Activated T-helper 17 cell treated with anti-CD3 and anti-CD28 coated beads, Interleukin-2, amount 50 U/mL, for 72 hours (primary cell): ENCODE data around the gene BCAS3. TPM values are rescaled to one million over a fixed set of nuclear protein-coding genes. Genes with fewer than 3 reads are reported as not detected.
"Not testable (repeated sequence)": the region's sequence is repeated elsewhere in the genome, so short reads cannot be mapped to it uniquely, and the experiment has no call there.

Source experiments
- ATAC-seq: fragments of 150-1000 bp; cut with Tn5 transposase; replicated peaks from 2 replicates; pipeline ENCODE4 v1.10.0; 2021; ENCODE audit warnings: mild to moderate bottlenecking, moderate library complexity
- H3K27ac Mint-ChIP-seq: one replicate; pipeline ENCODE4 v1.8.0; 2022; ENCODE audit warnings: mixed read lengths
- H3K27me3 Mint-ChIP-seq: one replicate; pipeline ENCODE4 v1.8.0; 2022; ENCODE audit warnings: mixed read lengths
- H3K36me3 Mint-ChIP-seq: one replicate; pipeline ENCODE4 v1.8.0; 2022; ENCODE audit warnings: low read depth, mild to moderate bottlenecking, mixed read lengths
- H3K4me1 Mint-ChIP-seq: one replicate; pipeline ENCODE4 v1.8.0; 2022; ENCODE audit warnings: mixed read lengths
- H3K4me3 Mint-ChIP-seq: one replicate; pipeline ENCODE4 v1.8.0; 2022; ENCODE audit warnings: mild to moderate bottlenecking, mixed read lengths
- H3K9me3 Mint-ChIP-seq: one replicate; pipeline ENCODE4 v1.8.0; 2022; ENCODE audit warnings: mixed read lengths
- total RNA-seq, 2 donors: library from RNA; stranded (reverse); gene quantifications; one replicate each; pipeline ENCODE4 v1.2.3, GENCODE V29; 2022

Gene BCAS3
- total RNA-seq, 2 donors from 2014 or later: 11.6 to 15.0 TPM

- ATAC-seq: no peak
- Mint-ChIP-seq H3K27me3 (no peaks in the 10 kb centered on the region), H3K4me3 (no peak overlapping the region), H3K36me3 (no peaks in the 10 kb centered on the region), H3K27ac (no peak overlapping the region), H3K4me1 (no peaks in the 10 kb centered on the region), H3K9me3 (no peaks in the 10 kb centered on the region)
Measured at GRCh38 chr17:61002316-61002736, 324.7 kb downstream of the BCAS3 start.

- no peak for ATAC-seq
- Mint-ChIP-seq H3K27ac (no peak overlapping the region), H3K9me3 (no peaks in the 10 kb centered on the region), H3K4me3 (no peak overlapping the region), H3K4me1 (no peaks in the 10 kb centered on the region), H3K27me3 (no peaks in the 10 kb centered on the region), H3K36me3 (no peaks in the 10 kb centered on the region)
Measured at GRCh38 chr17:61005358-61005757, 327.7 kb downstream of the BCAS3 start.

GRCh38 chr17:61005958-61006357, 328.3 kb downstream of the BCAS3 start:
- H3K36me3 Mint-ChIP-seq, H3K4me3 Mint-ChIP-seq, H3K4me1 Mint-ChIP-seq, ATAC-seq, H3K27me3 Mint-ChIP-seq, H3K9me3 Mint-ChIP-seq, H3K27ac Mint-ChIP-seq: not testable (repeated sequence)

- Mint-ChIP-seq H3K27ac (no peak overlapping the region), H3K4me1 (no peaks in the 10 kb centered on the region), H3K4me3 (no peak overlapping the region), H3K9me3 (no peaks in the 10 kb centered on the region), H3K36me3 (no peaks in the 10 kb centered on the region), H3K27me3 (no peaks in the 10 kb centered on the region)
- no peak for ATAC-seq
Measured at GRCh38 chr17:61007980-61008379, 330.3 kb downstream of the BCAS3 start.

- Mint-ChIP-seq H3K4me3 (no peak overlapping the region), H3K9me3 (no peaks in the 10 kb centered on the region), H3K27ac (no peak overlapping the region), H3K4me1 (no peaks in the 10 kb centered on the region), H3K27me3 (no peaks in the 10 kb centered on the region), H3K36me3 (no peaks in the 10 kb centered on the region)
- no peak for ATAC-seq
Measured at GRCh38 chr17:61009663-61010062, 332.0 kb downstream of the BCAS3 start.

GRCh38 chr17:61010661-61011170, 333.1 kb downstream of the BCAS3 start:
- ATAC-seq: no peak
- Mint-ChIP-seq H3K4me1 (no peaks in the 10 kb centered on the region), H3K27ac (no peak overlapping the region), H3K27me3 (no peaks in the 10 kb centered on the region), H3K4me3 (no peak overlapping the region), H3K36me3 (no peaks in the 10 kb centered on the region), H3K9me3 (no peaks in the 10 kb centered on the region)

- Mint-ChIP-seq H3K9me3 (no peaks in the 10 kb centered on the region), H3K27ac (no peak overlapping the region), H3K36me3 (no peaks in the 10 kb centered on the region), H3K4me3 (no peak overlapping the region), H3K27me3 (no peaks in the 10 kb centered on the region), H3K4me1 (no peaks in the 10 kb centered on the region)
- no peak for ATAC-seq
Measured at GRCh38 chr17:61011251-61011650, 333.6 kb downstream of the BCAS3 start.

GRCh38 chr17:61015966-61016365, 338.3 kb downstream of the BCAS3 start:
- ATAC-seq: no peak
- Mint-ChIP-seq H3K36me3 (no peaks in the 10 kb centered on the region), H3K9me3 (no peaks in the 10 kb centered on the region), H3K27ac (no peak overlapping the region), H3K4me1 (no peaks in the 10 kb centered on the region), H3K27me3 (no peaks in the 10 kb centered on the region), H3K4me3 (no peak overlapping the region)

GRCh38 chr17:61017317-61018006, 339.8 kb downstream of the BCAS3 start:
- no peak overlapping the region for H3K27ac Mint-ChIP-seq
- no peaks in the 10 kb centered on the region for H3K9me3 Mint-ChIP-seq
- no peak for ATAC-seq
- H3K27me3 Mint-ChIP-seq: no peaks in the 10 kb centered on the region
- H3K4me3 Mint-ChIP-seq: no peak overlapping the region
- H3K36me3 Mint-ChIP-seq: no peaks in the 10 kb centered on the region
- H3K4me1 Mint-ChIP-seq: no peaks in the 10 kb centered on the region

GRCh38 chr17:61018938-61019337, 341.3 kb downstream of the BCAS3 start:
- H3K4me3 Mint-ChIP-seq: no peak overlapping the region
- no peak overlapping the region for H3K27ac Mint-ChIP-seq
- ATAC-seq: no peak
- H3K36me3 Mint-ChIP-seq: no peaks in the 10 kb centered on the region
- H3K9me3 Mint-ChIP-seq: no peaks in the 10 kb centered on the region
- H3K27me3 Mint-ChIP-seq: no peaks in the 10 kb centered on the region
- H3K4me1 Mint-ChIP-seq: no peaks in the 10 kb centered on the region

- Mint-ChIP-seq H3K36me3 (no peaks in the 10 kb centered on the region), H3K4me1 (no peaks in the 10 kb centered on the region), H3K4me3 (no peak overlapping the region), H3K27ac (no peak overlapping the region), H3K27me3 (no peaks in the 10 kb centered on the region), H3K9me3 (no peaks in the 10 kb centered on the region)
- ATAC-seq: no peak
Measured at GRCh38 chr17:61023996-61024395, 346.3 kb downstream of the BCAS3 start.

- no peaks in the 10 kb centered on the region for H3K4me1 Mint-ChIP-seq
- ATAC-seq: no peak
- no peaks in the 10 kb centered on the region for H3K9me3 Mint-ChIP-seq
- no peak overlapping the region for H3K27ac Mint-ChIP-seq
- no peak overlapping the region for H3K4me3 Mint-ChIP-seq
- H3K27me3 Mint-ChIP-seq: no peaks in the 10 kb centered on the region
- H3K36me3 Mint-ChIP-seq: no peaks in the 10 kb centered on the region
Measured at GRCh38 chr17:61026818-61027217, 349.2 kb downstream of the BCAS3 start.

- no peak for ATAC-seq
- no peaks in the 10 kb centered on the region for H3K36me3 Mint-ChIP-seq
Measured at GRCh38 chr17:61029181-61029580, 351.5 kb downstream of the BCAS3 start.

GRCh38 chr17:61040666-61041065, 363.0 kb downstream of the BCAS3 start:
- H3K27me3 Mint-ChIP-seq: no peaks in the 10 kb centered on the region
- no peaks in the 10 kb centered on the region for H3K9me3 Mint-ChIP-seq
- no peak overlapping the region for H3K27ac Mint-ChIP-seq
- H3K4me3 Mint-ChIP-seq: no peak overlapping the region
- no peak for ATAC-seq
- no peaks in the 10 kb centered on the region for H3K4me1 Mint-ChIP-seq
- H3K36me3 Mint-ChIP-seq: peaks cover 33% of the 10 kb centered on the region

More at GRCh38 chr17:61029181-61029580, 351.5 kb downstream of the BCAS3 start:
- Mint-ChIP-seq H3K4me3 (no peak overlapping the region), H3K4me1 (no peaks in the 10 kb centered on the region), H3K27ac (no peak overlapping the region), H3K27me3 (no peaks in the 10 kb centered on the region), H3K9me3 (no peaks in the 10 kb centered on the region)

- not testable (repeated sequence) for H3K27ac Mint-ChIP-seq, H3K9me3 Mint-ChIP-seq, ATAC-seq, H3K4me3 Mint-ChIP-seq, H3K27me3 Mint-ChIP-seq, H3K4me1 Mint-ChIP-seq
- H3K36me3 Mint-ChIP-seq: peaks cover 31% of the 10 kb centered on the region
Measured at GRCh38 chr17:61042348-61042747, 364.7 kb downstream of the BCAS3 start.
